Measurements from ENCODE around the gene TSFM. TPM values are rescaled to one million over a fixed set of nuclear protein-coding genes. Genes with fewer than 3 reads are reported as not detected.

Gene TSFM
- total RNA-seq, 1 experiment from 2014 or later: 53.2 TPM

- H3K4me2 ChIP-seq (ENCODE audit: low read length): no peak overlapping the region
- H4K20me1 ChIP-seq (ENCODE audit: insufficient read depth): no peaks in the 10 kb centered on the region
- H3K9ac ChIP-seq (ENCODE audit: low read length): no peak overlapping the region
- no peak overlapping the region for H2AFZ ChIP-seq (ENCODE audit: low read depth, low read length, poor library complexity, severe bottlenecking)
- TF ChIP-seq ZNF274 (IDR thresholded peaks at IDR 0.05; ENCODE audit: low read depth, low read length): no peak
- TF ChIP-seq, protein P1, sequence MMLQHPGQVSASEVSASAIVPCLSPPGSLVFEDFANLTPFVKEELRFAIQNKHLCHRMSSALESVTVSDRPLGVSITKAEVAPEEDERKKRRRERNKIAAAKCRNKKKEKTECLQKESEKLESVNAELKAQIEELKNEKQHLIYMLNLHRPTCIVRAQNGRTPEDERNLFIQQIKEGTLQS (IDR thresholded peaks at IDR 0.05): no peak
- no peak for ATAC-seq
- no peaks in the 10 kb centered on the region for H3K9me3 ChIP-seq (ENCODE audit: control insufficient read depth in 1 of 2, insufficient read depth in 1 of 2, low read depth in 1 of 2, low read length in 2 of 2)
- H3K27me3 ChIP-seq (ENCODE audit: insufficient read depth, low read length): no peaks in the 10 kb centered on the region
- intact Hi-C loops (cut with micrococcal nuclease): no loop called here
- ChIA-PET CTCF (no interaction called here), POLR2A (no interaction called here), RAD21 (ENCODE audit: low non-redundant PET in 1 of 2, low total read pairs in 2 of 2, uncharacterized antibody in 2 of 2, unreplicated experiment in 2 of 2) (no interaction called here)
- DNase-seq (ENCODE audit: low read depth, low spot score): no peak
- H3K36me3 ChIP-seq (ENCODE audit: control insufficient read depth in 1 of 2, insufficient read depth in 2 of 2, low read length in 2 of 2): no peaks in the 10 kb centered on the region; a peak in 1 of 4 replicates
- no TSS peak for BruUV-seq (replicated peaks)
- peaks cover 5 to 13% of the 10 kb centered on the region in 2 experiments; a peak in 3 of 4 replicates for H3K4me1 ChIP-seq (ENCODE audit: control insufficient read depth in 1 of 2, insufficient read depth in 2 of 2, low read length in 2 of 2)
- no peak overlapping the region for H3K27ac ChIP-seq (ENCODE audit: low read depth, low read length)
- H3K79me2 ChIP-seq (ENCODE audit: insufficient read depth, low read length): peaks cover 10% of the 10 kb centered on the region
- no peaks in the 10 kb centered on the region for H3K9me2 ChIP-seq (ENCODE audit: insufficient read depth)
- no peak overlapping the region for H3K4me3 ChIP-seq (replicated peaks in 1 of 2; ENCODE audit: low read depth in 1 of 2, low read length in 2 of 2)
Measured at GRCh38 chr12:57777911-57778310, 4.7 kb upstream of the TSFM start.

DNA sequence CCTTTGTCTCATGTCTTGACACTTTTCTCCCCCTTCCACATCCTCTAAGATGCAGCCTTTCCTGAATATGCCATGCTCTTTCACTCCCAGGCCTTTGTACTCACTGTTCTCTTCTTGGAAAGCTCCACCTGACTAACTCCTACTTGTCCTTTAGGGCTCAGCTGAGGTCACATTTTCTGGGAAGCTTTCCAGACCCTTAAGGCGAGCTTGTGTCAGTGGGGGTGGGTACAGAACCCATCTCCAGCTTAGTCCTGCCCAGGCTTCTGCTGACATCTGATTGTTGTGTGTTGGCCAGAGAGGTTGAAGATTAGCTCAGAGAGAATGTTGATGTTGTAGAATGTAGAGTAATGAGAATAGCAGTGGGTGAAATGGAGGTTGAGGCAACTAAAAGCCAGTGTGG lies 2.9 kb upstream of the TSFM start:
- no TSS peak for BruUV-seq (replicated peaks)
- intact Hi-C loops (cut with micrococcal nuclease): no loop called here
- Histone ChIP-seq H3K36me3 (ENCODE audit: control insufficient read depth in 1 of 2, insufficient read depth in 2 of 2, low read length in 2 of 2) (no peaks in the 10 kb centered on the region), H3K9me2 (ENCODE audit: insufficient read depth) (no peaks in the 10 kb centered on the region), H2AFZ (ENCODE audit: low read depth, low read length, poor library complexity, severe bottlenecking) (no peak overlapping the region), H4K20me1 (ENCODE audit: insufficient read depth) (no peaks in the 10 kb centered on the region), H3K27me3 (ENCODE audit: insufficient read depth, low read length) (no peaks in the 10 kb centered on the region), H3K4me1 (ENCODE audit: control insufficient read depth in 1 of 2, insufficient read depth in 2 of 2, low read length in 2 of 2) (peaks cover 6 to 10% of the 10 kb centered on the region in 2 experiments), H3K4me2 (ENCODE audit: low read length) (no peak overlapping the region), H3K9ac (ENCODE audit: low read length) (no peak overlapping the region), H3K9me3 (ENCODE audit: control insufficient read depth in 1 of 2, insufficient read depth in 1 of 2, low read depth in 1 of 2, low read length in 2 of 2) (no peaks in the 10 kb centered on the region), H3K79me2 (ENCODE audit: insufficient read depth, low read length) (peaks cover 21% of the 10 kb centered on the region), H3K4me3 (replicated peaks in 1 of 2; ENCODE audit: low read depth in 1 of 2, low read length in 2 of 2) (no peak overlapping the region), H3K27ac (ENCODE audit: low read depth, low read length) (no peak overlapping the region)
- ChIA-PET CTCF (interaction anchor here (1.3 kb wide), 1 partner anchor 20 kb away, joined by 3 read pairs; no protein-coding TSS in a partner anchor), RAD21 (ENCODE audit: low non-redundant PET in 1 of 2, low total read pairs in 2 of 2, uncharacterized antibody in 2 of 2, unreplicated experiment in 2 of 2) (no interaction called here), POLR2A (interaction anchor here (0.8 to 1.1 kb wide), 2 partner anchors 8 to 14 kb away, joined by 3 read pairs; partner anchors contain the start of genes EEF1AKMT3 and METTL1)
- TF ChIP-seq POLR2AphosphoS5 (IDR thresholded peaks at IDR 0.05; ENCODE audit: low read depth, low read length) (no peak), RAD21 (IDR thresholded peaks at IDR 0.05; ENCODE audit: low read depth) (no peak), SP1 (IDR thresholded peaks at IDR 0.05; ENCODE audit: low read depth) (no peak), ELF1 (IDR thresholded peaks at IDR 0.05; ENCODE audit: borderline replicate concordance, low read depth) (no peak), YY1 (IDR thresholded peaks at IDR 0.05; ENCODE audit: extremely low read depth, insufficient replicate concordance, low read depth, low read length) (no peak), FOSL1 (IDR thresholded peaks at IDR 0.05; ENCODE audit: low read depth) (no peak), ZFX (IDR thresholded peaks at IDR 0.05) (no peak), EZH2 (IDR thresholded peaks at IDR 0.05) (no peak), POLR2A (IDR thresholded peaks at IDR 0.05; ENCODE audit: borderline replicate concordance, extremely low read depth, insufficient read depth, insufficient read length) (no peak), MAX (IDR thresholded peaks at IDR 0.05) (no peak), TCF7L2 (IDR thresholded peaks at IDR 0.05; ENCODE audit: borderline replicate concordance, extremely low read depth, insufficient read depth, insufficient read length) (no peak), EZH2phosphoT487 (IDR thresholded peaks at IDR 0.05; ENCODE audit: borderline replicate concordance) (no peak), CEBPB (IDR thresholded peaks at IDR 0.05; ENCODE audit: low read depth) (no peak), SIN3A (IDR thresholded peaks at IDR 0.05; ENCODE audit: low read depth) (no peak), SRF (IDR thresholded peaks at IDR 0.05; ENCODE audit: low read depth) (no peak), EGR1 (IDR thresholded peaks at IDR 0.05; ENCODE audit: low read depth) (no peak), CBX3 (IDR thresholded peaks at IDR 0.05; ENCODE audit: low read depth) (no peak)
- TF ChIP-seq, protein P2, sequence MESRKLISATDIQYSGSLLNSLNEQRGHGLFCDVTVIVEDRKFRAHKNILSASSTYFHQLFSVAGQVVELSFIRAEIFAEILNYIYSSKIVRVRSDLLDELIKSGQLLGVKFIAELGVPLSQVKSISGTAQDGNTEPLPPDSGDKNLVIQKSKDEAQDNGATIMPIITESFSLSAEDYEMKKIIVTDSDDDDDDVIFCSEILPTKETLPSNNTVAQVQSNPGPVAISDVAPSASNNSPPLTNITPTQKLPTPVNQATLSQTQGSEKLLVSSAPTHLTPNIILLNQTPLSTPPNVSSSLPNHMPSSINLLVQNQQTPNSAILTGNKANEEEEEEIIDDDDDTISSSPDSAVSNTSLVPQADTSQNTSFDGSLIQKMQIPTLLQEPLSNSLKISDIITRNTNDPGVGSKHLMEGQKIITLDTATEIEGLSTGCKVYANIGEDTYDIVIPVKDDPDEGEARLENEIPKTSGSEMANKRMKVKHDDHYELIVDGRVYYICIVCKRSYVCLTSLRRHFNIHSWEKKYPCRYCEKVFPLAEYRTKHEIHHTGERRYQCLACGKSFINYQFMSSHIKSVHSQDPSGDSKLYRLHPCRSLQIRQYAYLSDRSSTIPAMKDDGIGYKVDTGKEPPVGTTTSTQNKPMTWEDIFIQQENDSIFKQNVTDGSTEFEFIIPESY (IDR thresholded peaks at IDR 0.05; ENCODE audit: extremely low read depth, insufficient replicate concordance, low read length): no peak
- no peak for DNase-seq (ENCODE audit: low read depth, low spot score)
- no peak for ATAC-seq
